HG03378 (cell line): ENCODE measurements around the gene MECP2.

Experiments
- ATAC-seq: cut with Tn5 transposase; IDR thresholded peaks from one replicate; pipeline ENCODE4 v1.9.1; 2021; ENCODE audit warnings: mild to moderate bottlenecking, moderate library complexity; ENCODE audit not compliant: unreplicated experiment

MECP2 gene

DNA sequence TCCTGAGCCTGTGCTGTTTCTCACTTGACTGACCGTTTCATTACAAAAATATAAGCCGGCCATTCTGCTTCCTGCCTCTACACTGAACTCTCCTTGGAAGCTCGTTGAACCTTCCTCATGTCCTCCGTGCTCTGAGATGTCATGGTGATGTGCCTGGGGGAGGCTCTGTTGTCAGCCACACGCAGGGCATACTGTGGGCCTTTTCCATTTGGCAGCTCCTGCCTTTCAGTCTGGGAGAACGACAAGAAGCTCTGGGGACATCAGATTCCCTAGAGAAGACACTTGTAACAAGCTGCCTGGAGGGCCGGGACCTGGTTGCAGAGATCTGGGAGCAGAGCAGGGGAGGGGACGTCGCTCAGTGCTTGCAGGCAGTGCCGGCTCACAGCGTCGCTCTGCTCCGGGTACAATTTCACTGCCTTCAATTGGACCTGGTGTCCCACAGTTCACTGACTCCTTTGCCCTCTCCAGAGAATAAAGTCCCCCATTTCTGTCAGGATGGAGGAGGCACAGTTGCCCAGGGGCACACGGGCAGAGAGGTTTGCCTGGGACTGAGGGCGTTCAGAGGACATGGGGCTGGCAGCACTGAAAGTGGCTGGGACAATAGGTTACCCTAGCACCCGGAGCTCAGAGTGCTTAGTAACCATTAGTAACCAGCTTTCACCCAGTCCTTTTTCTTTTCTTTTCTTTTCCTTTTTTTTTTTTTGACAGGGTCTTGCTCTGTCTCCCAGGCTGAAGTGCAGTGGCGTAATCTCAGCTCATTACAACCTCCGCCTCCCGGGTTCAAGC, 19.1 kb upstream of the MECP2 start:
- no peak for ATAC-seq

DNA sequence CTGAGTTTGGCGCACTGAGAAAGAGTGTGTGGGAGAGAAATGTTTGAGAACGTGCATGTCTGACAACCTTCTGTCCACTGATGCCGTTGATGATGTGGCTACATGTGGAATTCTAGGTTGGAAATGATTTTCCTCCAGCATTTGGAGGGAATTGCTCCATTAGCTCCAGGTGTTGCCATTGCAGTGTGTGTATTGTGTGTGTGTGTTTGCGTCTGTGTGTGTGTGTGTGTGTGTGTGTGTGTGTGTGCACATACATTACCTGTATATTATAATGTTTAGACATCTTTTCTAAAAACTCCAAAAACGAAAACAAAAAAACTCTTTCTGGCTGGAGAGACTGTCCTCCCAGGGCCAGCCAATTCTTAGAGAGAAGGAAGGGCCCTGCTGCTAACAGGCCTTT, 18.2 kb upstream of the MECP2 start:
- no peak for ATAC-seq

DNA sequence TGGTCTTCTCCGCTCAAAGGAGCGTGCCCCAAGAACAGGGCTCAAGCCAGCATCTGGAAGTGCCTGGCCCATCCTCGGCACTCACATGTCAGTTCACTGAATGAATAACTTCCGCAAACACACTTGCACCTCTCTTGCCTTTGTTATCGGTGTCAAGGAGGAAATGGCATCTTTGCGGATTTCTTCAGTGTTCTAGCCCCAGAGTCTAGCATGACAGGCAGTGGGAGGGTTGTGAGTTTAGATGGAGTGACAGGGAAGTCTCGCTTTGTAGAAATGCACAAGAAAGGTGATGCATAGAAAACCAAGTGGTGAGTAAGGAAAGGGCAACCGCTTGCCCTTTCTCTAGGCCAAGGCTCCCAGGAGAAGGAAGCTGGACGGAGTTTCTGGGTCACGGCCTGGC, 17.6 kb upstream of the MECP2 start:
- no peak for ATAC-seq

DNA sequence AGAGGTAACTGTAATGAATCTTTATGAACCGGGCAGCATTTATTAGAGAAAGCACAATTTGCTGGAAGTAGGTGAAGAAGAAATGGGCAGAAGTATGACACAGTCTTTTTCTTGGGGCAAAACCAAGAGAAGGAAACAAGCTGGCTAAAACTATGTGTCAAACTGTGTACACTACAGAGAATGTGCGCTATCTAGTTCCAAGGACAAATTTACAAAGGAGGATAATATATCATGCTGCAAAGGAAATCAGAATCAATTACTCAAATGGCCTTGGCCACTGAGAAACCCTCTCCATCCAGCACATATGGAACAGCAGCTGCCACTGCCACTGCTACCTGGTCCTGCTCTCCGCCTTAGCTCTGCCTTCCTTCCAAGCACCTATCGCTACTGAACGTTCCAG, 17.1 kb upstream of the MECP2 start:
- no peak for ATAC-seq

DNA sequence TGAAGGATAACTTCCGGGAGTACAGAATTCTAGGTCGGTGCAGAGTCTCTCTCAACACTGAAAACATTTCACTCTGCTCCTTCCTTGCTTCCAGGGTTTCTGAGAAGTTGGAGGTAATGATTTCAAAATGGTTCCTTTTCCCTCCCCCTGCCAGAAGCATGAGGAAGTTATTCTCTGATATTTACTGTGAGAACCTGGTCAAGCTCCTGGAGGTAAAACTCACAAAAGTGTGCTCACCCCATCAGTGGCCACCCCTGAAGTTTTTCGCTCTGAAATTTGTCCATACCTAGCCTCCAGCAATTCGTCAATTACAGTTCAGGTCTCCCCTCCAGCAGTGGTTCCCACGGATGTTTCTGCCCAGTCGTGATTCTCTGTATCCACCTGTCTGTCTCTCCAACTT, 16.2 kb upstream of the MECP2 start:
- no peak for ATAC-seq

DNA sequence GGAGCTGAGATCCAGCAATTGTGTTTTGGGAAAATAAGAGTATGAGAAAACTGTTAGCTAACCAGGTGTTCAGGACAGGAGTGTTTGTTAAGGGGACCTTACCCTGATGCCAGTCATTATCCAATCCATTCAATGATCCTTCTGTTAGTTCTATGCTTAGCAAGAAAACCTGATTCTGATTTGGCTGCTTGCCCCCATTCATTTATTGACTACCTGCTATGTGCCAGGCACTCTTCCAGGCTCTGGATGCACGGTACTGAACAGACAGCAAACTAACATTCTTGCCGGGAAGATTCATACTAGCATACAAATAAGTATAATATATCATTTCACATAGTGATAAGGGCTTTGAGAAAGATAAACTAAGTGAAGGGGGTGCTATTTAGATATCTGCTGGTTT, 1.0 kb upstream of the MECP2 start:
- ATAC-seq: no peak

DNA sequence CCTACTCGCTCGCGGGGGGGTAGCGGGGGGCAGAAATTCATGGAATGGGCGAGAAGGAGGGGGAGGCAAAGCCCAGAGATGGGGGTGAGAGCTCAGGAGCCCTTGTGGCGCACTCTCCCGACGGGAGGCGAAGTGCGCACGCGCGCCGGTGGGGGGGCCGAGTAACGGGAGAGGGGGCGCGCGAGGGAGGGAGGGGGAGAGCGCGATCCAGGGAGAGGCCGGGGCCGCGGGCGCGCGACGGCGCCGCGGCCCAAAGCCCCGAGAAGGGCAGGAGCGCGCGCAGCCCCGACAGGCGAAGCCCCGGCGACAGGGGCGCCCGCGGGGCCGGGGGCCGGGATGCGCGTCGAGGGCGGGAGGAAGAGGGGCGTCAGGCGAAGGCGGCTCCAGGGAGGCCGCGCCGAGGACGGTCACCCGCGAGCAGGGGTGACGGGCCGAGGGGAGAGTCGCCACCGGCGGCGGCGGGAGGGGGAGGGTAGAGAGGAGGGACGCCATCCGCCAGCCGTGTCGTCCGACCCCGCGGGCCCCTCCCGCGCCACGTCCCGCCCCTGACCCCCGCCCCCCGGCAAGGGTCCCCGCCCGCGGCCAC, 421 bp downstream of the MECP2 start:
- peak; percentile 8 for ATAC-seq

DNA sequence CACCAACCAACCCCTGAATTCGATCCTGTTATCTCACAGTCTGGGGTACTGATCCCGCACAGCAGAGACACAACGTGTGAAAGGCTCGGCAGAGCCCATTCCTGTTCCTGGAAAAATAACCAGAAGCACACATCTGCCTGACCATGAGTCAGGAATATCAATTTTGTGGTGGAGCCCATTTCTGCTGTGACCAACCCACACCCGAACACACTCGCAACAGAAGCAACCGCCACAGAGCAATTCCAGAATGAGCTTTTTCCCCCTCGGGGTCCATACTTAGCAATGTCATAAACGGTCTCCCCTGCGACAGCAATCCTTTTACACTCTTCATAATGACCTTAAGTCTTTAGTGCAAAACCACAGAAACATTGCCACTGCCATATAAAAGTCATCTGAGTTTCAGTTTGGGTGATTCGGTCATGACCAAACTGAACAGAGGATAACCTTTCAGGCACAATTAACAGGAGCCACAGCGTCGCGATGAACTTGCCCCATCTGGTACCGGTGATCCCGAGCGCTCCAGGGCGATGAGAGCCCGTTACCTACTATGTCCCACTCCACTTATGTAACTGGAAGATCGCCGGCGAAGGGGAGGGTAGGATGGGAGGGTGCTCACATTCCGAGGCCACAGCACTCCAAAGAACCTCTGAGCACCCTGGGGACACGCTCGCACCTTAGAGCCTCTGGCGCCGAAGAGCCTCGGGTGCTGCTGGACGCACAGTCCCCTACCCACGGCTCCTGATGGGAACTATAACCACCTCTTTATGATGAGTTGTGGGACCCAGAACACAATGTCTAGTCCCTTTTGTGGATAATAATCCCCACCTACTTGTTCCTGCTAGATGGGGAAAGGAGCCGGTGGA, 1.1 kb downstream of the MECP2 start:
- ATAC-seq: no peak

DNA sequence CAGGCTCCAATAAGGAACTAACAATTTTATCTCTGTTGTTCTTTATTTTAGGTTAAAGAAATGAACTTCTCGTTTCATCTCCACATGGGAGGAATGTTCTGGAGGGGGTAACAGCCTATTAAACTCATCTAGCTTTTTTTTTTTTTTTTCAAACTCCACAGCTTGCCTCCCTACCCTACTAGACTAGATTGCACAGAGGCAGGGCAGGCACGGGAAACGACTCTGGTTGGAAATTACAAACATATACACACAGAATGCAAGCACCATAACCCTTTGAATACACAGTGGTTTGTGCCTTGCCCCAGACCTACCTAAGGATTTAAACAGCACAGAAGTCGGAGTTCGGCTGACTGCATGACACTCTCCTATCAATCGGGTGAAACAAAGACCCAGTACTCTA, 2.7 kb downstream of the MECP2 start:
- ATAC-seq: no peak

DNA sequence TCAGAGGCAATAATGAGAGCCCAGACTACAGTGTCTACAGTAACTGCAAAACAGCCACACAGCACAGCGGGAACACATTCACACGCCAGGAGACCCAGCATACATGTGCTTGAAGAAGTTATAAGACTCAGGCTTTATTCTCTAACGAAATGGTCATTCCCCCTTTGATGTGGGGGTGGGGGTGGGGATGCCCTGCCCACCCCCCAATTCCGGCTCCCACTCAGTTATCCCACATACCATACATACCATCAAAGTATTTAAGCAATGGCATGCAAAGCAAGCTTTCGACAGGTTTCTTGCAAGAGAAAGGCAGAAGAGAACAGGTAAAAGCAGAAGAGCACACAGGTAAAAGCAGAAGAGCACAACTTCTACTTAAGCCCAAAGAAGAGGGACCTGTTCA, 3.6 kb downstream of the MECP2 start:
- ATAC-seq: no peak

DNA sequence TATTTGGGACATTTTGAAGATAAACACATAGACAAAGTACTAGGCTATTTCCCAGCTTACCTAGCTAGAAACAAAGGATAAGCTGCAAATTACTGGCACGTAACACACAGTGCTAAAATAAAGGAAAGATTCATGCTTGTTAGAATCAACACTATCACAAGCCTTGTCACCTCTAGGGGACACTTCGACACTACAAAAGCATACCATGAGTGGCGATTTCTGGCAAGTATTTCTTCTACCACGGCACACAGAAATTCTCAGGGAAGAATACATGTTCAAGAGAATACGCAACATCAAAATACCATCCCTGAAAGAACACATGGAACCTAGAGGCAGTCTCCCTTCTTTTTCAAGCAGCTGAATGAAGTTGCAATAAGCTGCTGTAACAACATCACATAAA, 5.1 kb downstream of the MECP2 start:
- ATAC-seq: no peak

DNA sequence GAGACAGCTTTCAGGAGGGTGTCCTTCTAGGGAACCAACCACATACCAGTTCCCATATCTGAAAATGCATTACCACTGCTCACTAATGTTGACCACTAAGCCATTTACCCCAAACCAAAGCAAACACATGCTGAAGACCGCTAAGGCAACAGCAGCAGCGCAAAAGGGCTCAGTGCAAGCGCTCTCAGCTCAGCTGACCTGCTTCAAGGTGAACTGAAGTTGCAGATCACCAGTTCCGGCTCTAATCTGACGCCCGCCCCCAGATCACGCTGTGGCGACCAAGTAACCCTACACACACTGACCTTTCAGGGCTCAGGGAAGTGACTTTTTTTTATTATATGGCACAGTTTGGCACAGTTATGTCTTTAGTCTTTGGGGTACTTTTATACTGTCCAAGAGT, 5.8 kb downstream of the MECP2 start:
- ATAC-seq: no peak

DNA sequence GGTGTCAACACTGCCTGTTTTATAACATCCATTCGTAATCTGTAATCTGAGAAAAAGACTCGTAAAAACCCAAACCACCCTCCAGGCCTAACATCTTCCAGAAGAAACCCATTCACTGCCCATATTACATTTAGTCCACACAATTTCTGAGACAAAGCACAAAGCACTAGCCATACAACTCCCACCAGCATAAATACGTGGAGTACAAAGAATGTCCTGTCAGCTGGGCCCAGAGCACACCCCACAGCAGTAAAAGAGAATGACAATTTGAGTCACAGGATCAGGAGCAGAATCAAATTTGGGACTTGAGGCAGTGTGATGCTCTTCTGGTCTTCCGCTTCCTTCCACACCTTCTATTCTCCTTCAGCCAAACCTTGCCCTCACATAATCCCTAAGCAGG, 6.8 kb downstream of the MECP2 start:
- ATAC-seq: no peak

DNA sequence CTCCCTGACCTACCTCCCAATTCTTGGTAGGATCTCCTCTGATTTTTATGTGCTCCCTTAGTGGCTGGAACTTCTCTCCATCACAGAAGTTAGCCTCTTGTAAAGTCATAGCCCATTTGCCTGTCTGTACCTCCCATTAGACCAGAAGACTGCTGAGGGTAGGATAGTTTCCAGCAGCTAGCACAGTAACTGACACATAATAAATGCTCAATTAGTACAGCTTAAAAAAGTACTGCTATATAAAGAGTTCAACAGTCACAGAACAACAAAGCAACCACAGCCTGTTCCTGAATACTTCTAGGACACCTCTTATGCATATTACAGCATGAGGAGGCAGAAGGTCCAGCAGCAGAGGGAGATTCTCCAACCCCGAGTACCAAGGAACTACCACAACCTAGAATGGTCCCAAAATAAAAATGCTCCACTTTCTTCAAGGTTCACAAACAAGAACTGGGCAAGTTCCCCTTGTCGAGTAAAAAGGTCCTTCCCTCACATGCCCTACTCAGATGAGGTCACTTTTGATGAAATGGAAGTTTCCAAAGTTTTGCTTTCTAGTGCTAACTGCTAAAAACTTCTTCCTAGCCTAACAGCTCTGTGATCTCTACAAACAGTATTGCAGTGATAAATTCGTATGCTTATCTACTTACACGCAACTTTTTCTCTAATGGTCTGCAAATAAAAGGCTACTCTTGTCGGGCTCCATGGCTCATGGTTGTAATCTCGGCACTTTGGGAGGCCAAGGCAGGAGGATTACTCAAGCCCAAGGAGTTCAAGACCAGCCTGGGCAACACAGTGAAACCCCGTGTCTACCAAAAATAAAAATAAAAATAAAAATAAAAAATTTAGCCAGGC, 12.8 kb downstream of the MECP2 start:
- no peak for ATAC-seq

DNA sequence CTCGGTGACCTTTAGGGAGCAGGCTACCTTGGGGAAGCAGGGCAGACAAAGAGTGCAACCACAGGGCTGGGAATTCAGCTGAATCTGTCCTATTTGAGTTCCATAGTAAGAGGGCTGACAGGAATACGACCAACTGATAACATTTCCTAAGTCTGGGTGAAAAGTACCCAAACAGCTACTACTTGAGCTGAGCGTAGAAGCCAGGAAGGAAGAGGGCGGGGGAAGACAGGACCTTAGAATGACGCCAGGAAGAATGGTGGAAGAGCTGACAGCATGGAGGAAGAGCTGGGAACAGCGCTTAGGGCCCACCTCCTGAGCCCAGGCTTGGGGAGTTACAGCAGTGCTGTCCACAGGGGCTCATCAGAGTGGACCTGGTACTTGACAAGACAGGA, 14.4 kb downstream of the MECP2 start:
- ATAC-seq: no peak

DNA sequence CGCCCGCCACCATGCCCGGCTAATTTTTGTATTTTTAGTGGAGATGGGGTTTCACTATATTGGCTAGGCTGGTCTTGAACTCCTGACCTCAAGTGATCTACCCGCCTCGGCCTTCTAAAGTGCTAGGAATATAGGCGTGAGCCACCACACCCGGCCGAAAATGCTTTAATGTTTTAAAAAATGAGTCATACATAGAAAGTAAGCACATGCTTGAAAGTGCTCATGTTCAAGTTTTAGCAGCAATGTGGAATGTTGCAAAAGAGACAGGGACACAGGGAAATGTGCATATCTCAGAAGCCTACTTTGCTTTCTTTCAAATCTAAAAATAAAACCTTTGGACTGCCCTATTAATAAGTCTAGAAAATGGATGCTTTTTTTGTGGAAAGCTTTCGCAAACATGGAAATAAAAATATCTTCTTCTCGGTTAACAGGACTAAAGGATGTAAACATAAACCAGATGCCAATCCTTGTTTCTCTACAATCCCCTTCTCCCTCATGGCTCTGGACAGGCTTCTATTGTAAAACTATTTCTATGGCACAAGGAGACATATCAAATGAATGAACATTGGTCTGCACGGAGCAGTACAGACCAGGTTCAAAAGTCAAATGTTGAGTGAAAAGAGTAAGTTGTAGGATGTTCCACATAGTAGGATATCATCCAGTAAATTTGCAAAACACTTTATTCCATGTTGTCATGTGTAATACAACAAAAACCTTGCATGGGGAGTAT, 15.0 kb downstream of the MECP2 start:
- ATAC-seq: no peak

DNA sequence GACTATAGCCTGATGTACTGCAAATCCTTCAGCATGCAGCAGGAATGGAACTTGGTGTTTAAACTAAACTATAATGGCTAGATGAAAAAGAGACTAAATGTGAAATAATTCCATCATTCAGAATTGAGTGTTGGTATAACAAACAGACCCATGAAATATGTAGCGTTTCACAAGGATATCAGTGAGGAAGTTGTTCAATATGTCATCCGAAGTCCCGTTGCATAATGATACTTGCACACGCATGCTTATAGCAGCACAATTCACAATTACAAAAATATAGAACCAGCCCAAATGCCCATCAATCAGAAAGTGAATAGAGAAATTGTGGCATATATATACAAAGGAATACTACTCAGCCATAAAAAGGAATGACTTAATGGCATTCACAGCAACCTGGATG, 20.4 kb downstream of the MECP2 start:
- ATAC-seq: no peak

DNA sequence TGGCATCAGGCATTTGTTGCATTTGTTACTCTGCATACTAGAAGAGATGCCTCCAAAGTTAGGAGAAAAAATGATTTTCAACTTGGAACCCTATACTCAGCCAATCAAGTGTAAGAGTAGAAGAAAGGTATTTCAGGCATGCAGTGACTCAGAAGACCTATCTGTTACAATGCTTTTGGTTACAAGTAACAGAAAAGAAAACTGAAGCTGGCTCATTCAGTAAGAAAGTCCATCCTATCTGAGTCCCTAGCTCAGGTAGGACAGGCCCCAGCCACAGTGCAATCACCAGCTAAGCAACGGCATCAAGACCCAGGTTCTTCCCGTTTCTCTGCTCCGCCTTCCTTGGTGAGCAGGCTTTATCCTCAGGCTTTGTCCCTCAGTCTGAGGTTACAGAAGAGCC, 23.3 kb downstream of the MECP2 start:
- ATAC-seq: no peak

DNA sequence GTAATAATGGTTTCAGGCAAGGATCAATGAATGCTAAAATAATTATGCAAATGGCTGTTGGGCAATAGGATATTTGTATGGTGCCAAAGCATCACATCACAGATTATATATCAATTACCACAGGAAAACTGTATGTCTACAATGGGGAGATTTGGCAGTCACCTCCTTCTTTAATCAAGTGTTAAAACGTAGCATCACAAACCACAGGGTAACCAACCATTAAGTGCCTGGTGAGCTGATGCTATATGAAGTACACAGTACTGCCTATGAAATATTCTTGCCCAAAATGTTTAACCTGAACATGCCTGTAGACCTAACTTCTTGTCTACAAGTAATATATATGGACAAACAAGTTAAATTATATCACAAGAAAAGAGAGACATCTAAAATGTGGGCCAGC, 25.3 kb downstream of the MECP2 start:
- no peak for ATAC-seq

DNA sequence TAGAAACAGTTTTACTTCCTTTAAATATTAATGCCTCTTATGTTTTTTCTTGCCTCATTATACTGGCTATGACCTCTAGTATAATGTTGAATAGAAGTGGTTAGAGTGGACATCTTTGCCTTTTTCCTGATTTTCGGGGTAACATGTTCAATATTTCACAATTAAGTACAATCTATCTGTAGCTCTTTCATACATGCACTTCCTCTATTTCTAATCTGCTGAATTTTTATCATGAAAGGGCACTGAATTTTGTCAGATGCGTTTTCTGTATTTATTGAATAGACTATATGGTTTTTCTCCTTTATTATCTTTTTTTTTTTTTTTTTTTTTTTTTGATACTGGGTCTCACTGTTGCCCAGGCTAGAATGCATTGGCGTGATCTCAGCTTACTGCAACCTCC, 29.0 kb downstream of the MECP2 start:
- ATAC-seq: no peak
